SU-DHL-6 (cell line): ENCODE measurements around the gene CXCL8.

Experiments used
- H2AFZ ChIP-seq: fragments of 200-600 bp; sonication (generic); 2 replicates; pipeline ENCODE4 v1.6.1; 2014; ENCODE audit warnings: low read depth, mild to moderate bottlenecking, moderate library complexity, mixed read lengths, antibody characterized with exemption, low read length; ENCODE audit not compliant: severe bottlenecking
- H3F3A ChIP-seq: fragments of 200-600 bp; shearing (Covaris generic); 2 replicates; pipeline ENCODE4 v1.6.0; 2016; ENCODE audit warnings: antibody characterized with exemption, mild to moderate bottlenecking; ENCODE audit not compliant: insufficient read depth
- H3K27ac ChIP-seq: fragments of 200-600 bp; sonication (generic); 2 replicates; pipeline ENCODE4 v1.5.1; 2016; ENCODE audit warnings: low read depth, mild to moderate bottlenecking, low read length, moderate library complexity, mixed read lengths
- H3K27me3 ChIP-seq: fragments of 200-600 bp; sonication (generic), shearing (Covaris generic); 2 replicates; pipeline ENCODE4 v1.6.0; 2014; ENCODE audit warnings: mild to moderate bottlenecking, low read length
- H3K36me3 ChIP-seq: fragments of 200-600 bp; sonication (generic); 2 replicates; pipeline ENCODE4 v1.6.1; 2014; ENCODE audit warnings: mild to moderate bottlenecking, low read length, mixed read lengths
- H3K4me2 ChIP-seq: fragments of 300-600, 200-600 bp; shearing (Covaris generic), sonication (generic); 2 replicates; pipeline ENCODE4 v1.6.0; 2014; ENCODE audit warnings: low read length, low read depth, mild to moderate bottlenecking; ENCODE audit not compliant: poor library complexity, severe bottlenecking
- H3K4me3 ChIP-seq: fragments of 200-600 bp; sonication (generic); 2 replicates; pipeline ENCODE4 v1.5.1; 2014; ENCODE audit warnings: antibody characterized with exemption, low read length, mild to moderate bottlenecking, mixed read lengths; ENCODE audit not compliant: insufficient read depth, poor library complexity, severe bottlenecking
- H3K79me2 ChIP-seq: fragments of 200-600 bp; sonication (generic); 2 replicates; pipeline ENCODE4 v1.6.1; 2014; ENCODE audit warnings: mild to moderate bottlenecking, low read length, moderate library complexity; ENCODE audit not compliant: insufficient read depth
- H3K9ac ChIP-seq: fragments of 200-600 bp; sonication (generic); 2 replicates; pipeline ENCODE4 v1.7.0; 2014; ENCODE audit warnings: mild to moderate bottlenecking, low read length
- H3K9me2 ChIP-seq: fragments of 200-600 bp; sonication (generic); replicated peaks from 2 replicates; pipeline ENCODE4 v1.6.1; 2014; ENCODE audit warnings: low read length; ENCODE audit not compliant: insufficient read depth
- H3K9me3 ChIP-seq: fragments of 200-600 bp; sonication (generic); 2 replicates; pipeline ENCODE4 v1.6.1; 2014; ENCODE audit warnings: low read length, mixed read lengths; ENCODE audit not compliant: insufficient read depth
- H4K20me1 ChIP-seq: fragments of 200-600 bp; sonication (generic); 2 replicates; pipeline ENCODE4 v1.6.1; 2014; ENCODE audit warnings: low read depth, mild to moderate bottlenecking, antibody characterized with exemption, low read length, moderate library complexity, mixed read lengths
- EZH2phosphoT487 ChIP-seq: fragments of 200-600 bp; sonication (generic), shearing (Covaris generic); conservative IDR thresholded peaks from 2 replicates; pipeline ENCODE4 v1.6.1; 2018; ENCODE audit warnings: mild to moderate bottlenecking, antibody characterized with exemption, low read length, moderate library complexity, mixed read lengths
- TF ChIP-seq, protein P1 (sequence below): fragments of 200-600 bp; sonication (generic); IDR thresholded peaks from one replicate; pipeline ENCODE4 v1.5.1; 2017; ENCODE audit warnings: antibody characterized with exemption, mild to moderate bottlenecking, low read length, moderate library complexity; ENCODE audit not compliant: insufficient read depth, poor library complexity, severe bottlenecking

Gene CXCL8

GRCh38 chr4:73751830-73752229 is 11.5 kb downstream of the CXCL8 start:
- TF ChIP-seq, protein P1, sequence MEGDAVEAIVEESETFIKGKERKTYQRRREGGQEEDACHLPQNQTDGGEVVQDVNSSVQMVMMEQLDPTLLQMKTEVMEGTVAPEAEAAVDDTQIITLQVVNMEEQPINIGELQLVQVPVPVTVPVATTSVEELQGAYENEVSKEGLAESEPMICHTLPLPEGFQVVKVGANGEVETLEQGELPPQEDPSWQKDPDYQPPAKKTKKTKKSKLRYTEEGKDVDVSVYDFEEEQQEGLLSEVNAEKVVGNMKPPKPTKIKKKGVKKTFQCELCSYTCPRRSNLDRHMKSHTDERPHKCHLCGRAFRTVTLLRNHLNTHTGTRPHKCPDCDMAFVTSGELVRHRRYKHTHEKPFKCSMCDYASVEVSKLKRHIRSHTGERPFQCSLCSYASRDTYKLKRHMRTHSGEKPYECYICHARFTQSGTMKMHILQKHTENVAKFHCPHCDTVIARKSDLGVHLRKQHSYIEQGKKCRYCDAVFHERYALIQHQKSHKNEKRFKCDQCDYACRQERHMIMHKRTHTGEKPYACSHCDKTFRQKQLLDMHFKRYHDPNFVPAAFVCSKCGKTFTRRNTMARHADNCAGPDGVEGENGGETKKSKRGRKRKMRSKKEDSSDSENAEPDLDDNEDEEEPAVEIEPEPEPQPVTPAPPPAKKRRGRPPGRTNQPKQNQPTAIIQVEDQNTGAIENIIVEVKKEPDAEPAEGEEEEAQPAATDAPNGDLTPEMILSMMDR: no peak
- no peak for TF ChIP-seq EZH2phosphoT487
- Histone ChIP-seq H3F3A (no peaks in the 10 kb centered on the region), H3K4me2 (no peak overlapping the region), H3K4me3 (no peak overlapping the region), H2AFZ (no peak overlapping the region), H3K27ac (no peak overlapping the region), H3K9me2 (no peaks in the 10 kb centered on the region), H3K9ac (no peak overlapping the region), H3K79me2 (no peaks in the 10 kb centered on the region), H3K36me3 (no peaks in the 10 kb centered on the region), H3K27me3 (no peaks in the 10 kb centered on the region), H3K9me3 (no peaks in the 10 kb centered on the region), H4K20me1 (no peaks in the 10 kb centered on the region)

DNA sequence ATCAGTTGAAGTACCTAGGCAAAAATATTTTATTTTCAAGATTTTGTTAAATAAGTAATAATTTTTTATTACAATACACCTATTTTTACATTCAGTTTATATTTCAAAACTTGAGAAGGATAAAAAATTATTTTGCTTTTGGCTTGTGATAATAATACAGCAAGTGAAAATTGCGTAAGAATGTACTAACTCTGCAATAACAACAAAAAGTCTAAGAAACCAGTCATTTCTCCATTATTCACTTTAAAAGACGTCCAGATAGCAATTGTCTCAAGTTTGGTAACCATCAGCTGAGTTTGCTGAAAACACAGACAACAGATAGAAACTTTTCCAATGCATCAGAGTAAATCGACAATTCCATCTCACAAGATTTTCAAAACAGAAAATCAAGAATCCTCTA is 12.1 kb downstream of the CXCL8 start:
- no peaks in the 10 kb centered on the region for H3K36me3 ChIP-seq
- no peak overlapping the region for H3K4me3 ChIP-seq
- no peaks in the 10 kb centered on the region for H3K9me3 ChIP-seq
- no peaks in the 10 kb centered on the region for H4K20me1 ChIP-seq
- no peak overlapping the region for H2AFZ ChIP-seq
- no peak overlapping the region for H3K9ac ChIP-seq
- H3K79me2 ChIP-seq: no peaks in the 10 kb centered on the region
- no peaks in the 10 kb centered on the region for H3F3A ChIP-seq
- no peaks in the 10 kb centered on the region for H3K9me2 ChIP-seq
- no peak overlapping the region for H3K27ac ChIP-seq
- TF ChIP-seq, protein P1: no peak
- no peak for TF ChIP-seq EZH2phosphoT487
- H3K4me2 ChIP-seq: no peak overlapping the region
- H3K27me3 ChIP-seq: no peaks in the 10 kb centered on the region

DNA sequence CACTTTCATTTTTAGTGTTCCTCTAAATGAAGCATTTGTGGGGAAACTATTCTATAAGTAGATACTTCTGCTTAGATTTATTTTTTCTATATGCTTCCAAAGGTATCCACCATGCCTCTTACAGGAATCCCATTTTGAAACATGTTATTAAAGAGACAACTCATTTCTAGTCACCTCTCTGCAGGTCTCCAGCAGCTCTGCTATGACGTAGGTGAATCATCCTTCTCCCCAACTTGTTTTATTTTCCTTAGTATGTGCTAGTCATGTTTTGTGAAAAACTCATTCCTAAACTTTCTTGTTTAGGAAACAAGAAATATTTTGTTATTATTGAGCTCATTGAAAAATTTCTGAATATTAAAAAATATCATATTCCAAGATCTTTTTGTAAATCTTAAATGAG is 12.8 kb downstream of the CXCL8 start:
- Histone ChIP-seq H3K36me3 (no peaks in the 10 kb centered on the region), H3K9me2 (no peaks in the 10 kb centered on the region), H3K9ac (no peak overlapping the region), H4K20me1 (no peaks in the 10 kb centered on the region), H3K4me3 (no peak overlapping the region), H2AFZ (no peak overlapping the region), H3F3A (no peaks in the 10 kb centered on the region), H3K9me3 (no peaks in the 10 kb centered on the region), H3K4me2 (no peak overlapping the region), H3K79me2 (no peaks in the 10 kb centered on the region), H3K27me3 (no peaks in the 10 kb centered on the region), H3K27ac (no peak overlapping the region)
- TF ChIP-seq, protein P1: no peak

- TF ChIP-seq, protein P1: no peak
- no peak for TF ChIP-seq EZH2phosphoT487
- Histone ChIP-seq H3K9me2 (no peaks in the 10 kb centered on the region), H3K27me3 (no peaks in the 10 kb centered on the region), H3F3A (no peaks in the 10 kb centered on the region), H4K20me1 (no peaks in the 10 kb centered on the region), H3K9me3 (no peaks in the 10 kb centered on the region), H3K4me3 (no peak overlapping the region), H3K36me3 (no peaks in the 10 kb centered on the region), H3K4me2 (no peak overlapping the region), H2AFZ (no peak overlapping the region), H3K9ac (no peak overlapping the region), H3K27ac (no peak overlapping the region), H3K79me2 (no peaks in the 10 kb centered on the region)
Measured at GRCh38 chr4:73754934-73755333, 14.6 kb downstream of the CXCL8 start.
